ENCODE results near the gene ANKS1B. TPM values are rescaled to one million over a fixed set of nuclear protein-coding genes. Genes with fewer than 3 reads are reported as not detected.

Gene ANKS1B
- total RNA-seq, 4 donors from 2014 or later, result 1.5 to 5.5 (median 4.4) TPM

GRCh38 chr12:98803468-98804209 is 1181.1 kb downstream of the ANKS1B start:
- H3K4me3 ChIP-seq (ENCODE audit: low read depth, poor library complexity, severe bottlenecking), result no peak overlapping the region
- DNase-seq (ENCODE audit: low spot score in 2 of 2), result no peak
- intact Hi-C loops (cut with DNase I; ENCODE audit: low total_unique reads), result no loop called here
- 55 to 60% methylated on average over 6 of the region's 6 CpGs for WGBS, 2 donors
- no peak for TF ChIP-seq CTCF (IDR thresholded peaks at IDR 0.05)

GRCh38 chr12:98799822-98800221 is 1184.9 kb downstream of the ANKS1B start:
- WGBS, 2 donors, result 72 to 84% methylated on average over 3 of the region's 3 CpGs
- DNase-seq (ENCODE audit: low spot score in 2 of 2), result no peak
- no peak overlapping the region for H3K4me3 ChIP-seq (ENCODE audit: low read depth, poor library complexity, severe bottlenecking)
- no peak for TF ChIP-seq POLR2A (IDR thresholded peaks at IDR 0.05)
- intact Hi-C loops (cut with DNase I; ENCODE audit: low total_unique reads), result no loop called here

- H3K4me3 ChIP-seq (ENCODE audit: low read depth, poor library complexity, severe bottlenecking), result no peak overlapping the region
- WGBS, 2 donors, result 57 to 58% methylated on average over 3 of the region's 3 CpGs
- TF ChIP-seq POLR2A (IDR thresholded peaks at IDR 0.05) (no peak), CTCF (IDR thresholded peaks at IDR 0.05) (no peak)
- intact Hi-C loops (cut with DNase I; ENCODE audit: low total_unique reads), result no loop called here
- no peak for DNase-seq (ENCODE audit: low spot score in 2 of 2)
These were observed 1185.5 kb downstream of the ANKS1B start for GRCh38 chr12:98799146-98799810.

DNA sequence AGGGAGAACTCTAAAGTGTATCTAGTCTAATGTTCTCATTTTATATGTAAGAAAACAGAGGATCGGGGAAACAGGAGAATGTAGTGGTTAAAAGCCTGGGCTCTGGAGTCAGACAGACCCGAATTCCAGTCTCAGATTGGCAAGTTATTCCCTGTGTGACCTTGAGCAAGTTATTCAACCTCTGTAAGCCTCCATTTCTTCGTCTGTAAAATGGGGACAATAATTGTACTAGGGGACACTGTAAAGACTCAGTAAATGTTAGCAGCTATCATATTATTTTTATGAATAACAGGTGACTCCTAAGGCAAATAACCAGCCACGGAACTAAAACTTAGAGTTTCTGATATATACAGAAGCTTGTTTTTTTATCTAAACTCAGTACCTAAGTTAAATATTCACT is 1187.5 kb downstream of the ANKS1B start:
- 82 to 83% methylated on average over 4 of the region's 4 CpGs for WGBS, 2 donors
- intact Hi-C loops (cut with DNase I; ENCODE audit: low total_unique reads), result no loop called here
- no peak overlapping the region for H3K4me3 ChIP-seq (ENCODE audit: low read depth, poor library complexity, severe bottlenecking)
- DNase-seq (ENCODE audit: low spot score in 2 of 2), result no peak
- TF ChIP-seq CTCF (IDR thresholded peaks at IDR 0.05) (no peak), POLR2A (IDR thresholded peaks at IDR 0.05) (no peak)

- WGBS, 2 donors, result 92 to 96% methylated on average over 1 of the region's 1 CpG
These were observed 1188.0 kb downstream of the ANKS1B start for GRCh38 chr12:98796745-98797144.

More at GRCh38 chr12:98796745-98797144, 1188.0 kb downstream of the ANKS1B start:
- H3K4me3 ChIP-seq (ENCODE audit: low read depth, poor library complexity, severe bottlenecking), result no peak overlapping the region
- intact Hi-C loops (cut with DNase I; ENCODE audit: low total_unique reads), result no loop called here
- TF ChIP-seq POLR2A (IDR thresholded peaks at IDR 0.05), result no peak
- no peak for TF ChIP-seq CTCF (IDR thresholded peaks at IDR 0.05)
- DNase-seq (ENCODE audit: low spot score in 2 of 2), result no peak
